GM10847 (cell line): Measurements from ENCODE around the gene ALG3.

Source experiments
- POLR2A ChIP-seq: IDR thresholded peaks from 2 replicates; pipeline ENCODE4 v1.6.1; 2011; ENCODE audit not compliant: insufficient read length; ENCODE audit errors: extremely low read depth

Gene ALG3

DNA sequence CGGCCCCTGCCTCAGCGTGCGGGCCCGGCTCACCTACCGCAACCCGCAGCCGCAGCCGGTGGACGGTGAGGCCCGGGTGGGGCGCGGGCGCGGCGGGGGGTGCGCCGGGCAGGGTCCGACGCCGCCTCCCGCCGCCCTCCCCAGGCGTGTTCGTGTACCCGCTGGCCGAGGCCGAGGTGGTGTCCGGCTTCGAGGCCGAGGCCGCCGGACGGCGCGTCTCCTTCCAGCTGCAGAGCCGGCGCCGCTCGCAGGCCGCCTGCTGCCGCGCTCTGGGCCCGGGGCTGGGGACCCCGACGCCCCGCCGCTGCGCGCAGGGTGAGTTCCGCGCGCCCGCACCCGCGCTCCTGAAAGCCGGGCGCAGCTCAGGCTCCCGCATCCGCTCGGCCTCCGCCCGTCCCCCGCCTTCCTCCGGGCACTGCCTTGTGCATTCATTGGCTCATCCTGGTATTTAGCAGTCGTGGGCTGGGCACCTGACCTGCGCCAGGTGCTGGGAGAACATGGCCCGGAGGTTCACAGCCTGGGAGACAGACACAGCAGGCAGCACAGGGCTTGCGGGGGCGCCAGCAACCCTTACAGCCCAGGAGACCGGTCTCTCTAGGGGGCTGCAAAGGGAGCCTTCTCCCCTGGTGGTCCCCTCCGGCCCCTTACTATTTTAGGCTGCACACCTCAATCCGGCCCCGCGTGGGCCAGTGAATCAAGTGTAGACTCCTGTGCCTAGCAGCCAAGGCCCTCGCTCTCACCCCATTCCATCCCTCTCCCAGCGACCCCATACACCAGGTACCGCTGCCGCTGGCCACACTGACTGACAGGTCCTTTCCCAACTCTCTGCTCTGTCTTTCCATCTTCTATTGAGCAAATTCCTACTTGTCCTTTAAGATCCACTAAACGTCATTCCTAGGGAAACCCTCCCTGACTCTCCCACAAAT is 17.9 kb downstream of the ALG3 start:
- no peak for TF ChIP-seq POLR2A

DNA sequence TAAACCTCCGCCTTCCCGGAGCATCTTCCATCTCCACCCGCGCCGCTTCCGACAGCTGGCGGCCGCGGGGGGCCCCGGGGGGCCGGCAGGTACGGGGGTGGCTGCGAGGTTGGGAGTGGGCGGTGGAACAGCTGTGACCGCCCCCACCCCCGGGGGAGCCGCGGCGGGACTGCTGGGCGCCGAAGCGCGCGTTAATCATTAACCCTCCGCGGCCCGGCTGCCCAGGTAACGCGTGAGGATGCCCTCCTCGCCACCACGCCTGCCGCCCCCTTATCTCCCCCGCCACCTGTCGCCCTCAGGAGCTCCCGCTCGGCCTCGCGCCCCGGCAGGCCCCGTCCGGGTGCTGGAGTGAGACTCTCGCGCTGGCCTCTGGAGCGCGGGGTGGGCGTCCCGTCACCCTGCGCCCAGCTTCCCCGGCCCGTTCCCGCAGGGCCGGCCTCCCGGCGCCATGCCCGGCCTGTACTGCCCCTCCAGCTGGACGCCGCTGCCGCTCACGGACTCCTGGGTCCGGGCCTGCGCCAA is 18.6 kb downstream of the ALG3 start:
- TF ChIP-seq POLR2A: no peak

DNA sequence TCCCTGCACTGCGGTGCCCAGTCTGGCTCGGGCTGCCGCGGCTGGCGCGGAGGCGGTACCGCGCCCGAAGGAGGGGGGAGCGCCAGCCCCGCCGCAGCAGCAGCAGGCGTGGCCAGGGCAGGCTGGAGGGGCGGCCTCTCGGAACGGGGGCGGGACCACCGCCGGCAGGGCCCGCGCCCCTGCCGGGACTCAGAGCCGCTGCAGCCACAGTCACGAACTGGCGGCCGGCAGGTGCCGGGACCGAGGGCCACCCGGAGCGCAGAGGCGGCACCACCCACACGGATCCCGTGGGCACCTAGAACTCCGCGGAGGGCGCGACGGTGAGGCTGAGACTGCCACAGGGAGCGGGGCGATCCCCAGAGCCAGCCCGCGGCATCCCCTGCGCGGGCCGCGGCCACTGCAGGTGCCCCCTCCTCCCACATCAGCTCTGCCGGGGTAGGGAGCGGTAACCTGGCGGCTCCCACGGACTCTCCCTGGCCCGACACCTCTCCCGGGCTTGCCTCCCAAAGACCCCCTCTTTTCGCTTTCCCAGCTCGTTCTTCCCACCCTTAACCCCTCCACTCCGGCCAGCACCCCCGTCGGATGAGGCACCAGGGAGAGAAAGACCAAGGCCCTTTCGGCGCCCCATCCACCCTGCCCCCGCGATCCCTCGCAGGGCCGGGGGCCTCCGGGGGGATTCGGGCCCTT is 19.2 kb downstream of the ALG3 start, which contains the start of gene VWA5B2:
TSS of gene VWA5B2 (plus strand) at position 192 of the 687 bp plus-strand sequence. CDS start 944 bp downstream, outside the sequence.
- no peak for TF ChIP-seq POLR2A

DNA sequence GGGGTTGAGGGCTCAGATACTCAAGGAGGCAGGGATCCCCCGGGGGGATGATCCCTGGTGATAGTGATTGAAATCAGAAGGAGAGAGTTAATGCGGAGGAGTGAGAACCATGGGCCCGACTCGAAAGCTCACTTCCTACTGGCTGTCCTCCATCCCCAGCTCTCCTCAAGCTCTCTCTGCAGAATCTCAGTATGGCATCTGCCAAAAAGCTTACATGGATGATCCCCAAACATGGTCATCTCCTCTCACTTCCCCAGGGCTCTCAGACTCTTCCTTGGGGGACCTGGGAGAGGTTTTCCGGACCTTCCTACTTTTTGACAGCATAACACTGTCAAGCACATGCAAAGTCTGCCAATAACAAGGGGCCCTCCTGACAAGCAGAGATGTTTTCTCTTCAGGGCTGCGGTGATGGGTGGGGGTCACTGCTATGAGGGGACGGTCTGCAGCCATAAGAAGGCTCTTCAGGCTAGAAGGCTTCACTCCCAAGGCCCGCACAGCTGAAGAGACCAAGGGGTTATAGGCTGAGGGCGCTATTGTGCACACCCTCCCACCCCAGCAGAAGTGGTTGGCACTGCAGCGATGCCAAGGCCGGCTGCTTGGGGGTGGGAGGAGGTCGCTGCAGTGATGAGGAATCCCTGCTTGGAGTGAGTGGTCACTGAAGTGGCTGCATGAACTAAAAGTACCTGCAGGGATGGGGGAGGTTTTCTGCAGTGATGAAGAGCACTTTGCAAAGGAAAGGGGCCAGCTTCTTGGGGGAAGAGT is 20.2 kb downstream of the ALG3 start:
- TF ChIP-seq POLR2A: no peak

DNA sequence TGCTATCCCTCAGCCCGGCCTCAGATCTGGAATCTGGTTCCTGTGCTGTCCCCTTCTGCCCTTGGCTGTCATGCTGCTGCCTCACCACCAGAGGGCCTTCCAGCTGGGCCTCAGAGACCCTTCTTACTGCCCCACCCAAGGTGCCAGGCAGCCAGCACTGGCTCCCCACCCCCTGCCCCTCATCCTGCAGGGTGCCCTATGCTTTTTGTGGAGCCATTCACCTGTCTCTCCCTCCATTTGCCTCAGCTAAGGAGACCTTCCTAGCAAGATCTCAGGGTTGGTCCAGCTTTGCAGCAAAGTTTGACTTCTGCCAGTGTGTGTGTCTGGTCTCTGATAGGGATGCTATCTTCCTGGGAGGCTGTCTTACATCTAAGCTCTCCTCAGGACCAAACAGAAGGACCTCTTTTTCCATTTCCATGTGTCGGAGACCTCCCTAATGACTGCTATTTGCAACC is 21.3 kb downstream of the ALG3 start:
- no peak for TF ChIP-seq POLR2A

DNA sequence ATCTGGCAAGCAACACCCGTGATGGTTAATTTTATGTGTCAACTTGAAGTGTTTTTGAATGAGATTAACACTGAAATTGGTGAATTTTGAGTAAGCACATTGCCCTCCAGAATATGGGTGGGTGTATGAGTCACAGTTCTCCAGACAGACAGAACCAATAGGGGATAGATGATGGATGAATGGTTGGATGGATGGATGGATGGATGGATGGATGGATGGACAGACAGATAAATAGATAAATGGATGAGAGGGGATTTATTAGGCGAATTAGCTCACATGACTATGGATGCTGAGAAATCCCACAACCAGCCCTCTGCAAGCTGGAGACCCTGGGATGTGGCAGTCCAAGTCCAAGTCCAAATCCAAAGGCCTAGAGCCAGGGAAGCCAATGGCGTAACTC is 24.8 kb downstream of the ALG3 start:
- TF ChIP-seq POLR2A: no peak

DNA sequence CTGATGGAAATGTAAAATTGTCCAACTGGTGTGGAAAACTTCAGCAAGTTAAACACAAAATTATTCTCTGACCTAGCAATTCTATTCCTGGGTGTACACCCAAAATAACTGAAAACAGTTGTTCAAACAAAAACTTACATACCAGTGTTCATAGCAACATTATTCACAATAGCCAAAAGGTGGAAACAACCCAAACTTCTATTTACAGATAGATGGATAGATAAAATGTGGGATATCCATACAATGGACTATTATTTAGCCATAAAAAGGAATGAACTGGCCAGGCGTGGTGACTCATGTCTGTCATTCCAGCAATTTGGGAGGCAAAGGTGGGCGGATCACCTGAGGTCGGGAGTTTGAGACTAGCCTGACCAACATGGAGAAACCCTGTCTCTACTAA is 26.2 kb downstream of the ALG3 start:
- no peak for TF ChIP-seq POLR2A

DNA sequence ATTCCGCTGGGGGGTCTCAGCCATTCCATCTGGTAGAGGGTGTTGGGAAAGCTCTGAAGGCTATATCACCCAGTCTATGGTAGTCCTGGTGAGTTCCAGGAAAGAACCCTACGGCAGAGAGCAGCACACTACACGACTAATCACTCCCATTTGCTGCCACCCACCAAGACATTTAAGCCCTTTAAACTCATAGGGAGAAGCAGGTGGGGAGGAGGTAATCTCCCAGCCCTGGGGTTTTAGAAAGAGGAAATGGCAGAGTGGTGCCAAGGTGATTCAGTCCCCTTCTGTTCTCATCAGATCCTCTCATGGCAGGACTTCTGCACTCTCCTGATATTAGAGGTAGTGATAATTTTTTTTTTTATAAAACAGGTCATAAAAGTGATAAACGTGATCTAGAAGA is 29.9 kb downstream of the ALG3 start:
- TF ChIP-seq POLR2A: no peak

DNA sequence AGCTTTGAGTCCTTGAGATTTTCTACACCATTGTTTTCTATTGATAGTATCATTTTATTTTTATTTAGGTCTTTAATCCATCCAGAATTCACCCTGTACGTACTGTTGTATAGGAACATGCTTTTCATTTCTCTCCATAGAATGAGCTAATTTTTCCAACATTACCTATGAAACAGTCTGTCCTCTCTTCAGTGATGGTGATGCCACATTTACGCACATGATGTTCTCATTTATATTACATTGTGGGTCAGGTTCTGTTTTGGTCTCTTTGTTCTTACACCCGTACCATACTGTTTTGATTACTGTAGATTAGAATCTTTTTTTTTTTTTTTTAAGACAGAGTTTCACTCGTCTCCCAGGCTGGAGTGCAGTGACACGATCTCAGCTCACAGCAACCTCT is 37.0 kb downstream of the ALG3 start:
- TF ChIP-seq POLR2A: no peak

DNA sequence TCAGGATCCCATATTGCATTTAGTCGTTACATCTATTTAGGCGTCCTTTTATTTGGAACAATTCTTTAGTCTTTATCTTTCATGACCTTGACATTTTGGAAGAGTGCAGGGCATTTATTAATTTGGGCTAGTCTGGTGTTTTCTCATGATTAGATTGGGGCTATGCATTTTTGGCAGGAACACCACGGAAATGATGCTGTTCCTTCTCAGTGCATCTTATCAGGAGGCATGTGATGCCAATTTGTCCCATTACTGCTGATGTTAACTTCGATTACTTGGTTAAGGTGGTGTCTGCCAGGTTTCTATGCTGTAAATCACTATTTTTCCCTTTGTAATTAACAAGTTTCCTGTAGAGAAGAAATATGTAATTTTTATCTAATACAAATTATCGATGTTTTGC is 37.5 kb downstream of the ALG3 start:
- TF ChIP-seq POLR2A: no peak

DNA sequence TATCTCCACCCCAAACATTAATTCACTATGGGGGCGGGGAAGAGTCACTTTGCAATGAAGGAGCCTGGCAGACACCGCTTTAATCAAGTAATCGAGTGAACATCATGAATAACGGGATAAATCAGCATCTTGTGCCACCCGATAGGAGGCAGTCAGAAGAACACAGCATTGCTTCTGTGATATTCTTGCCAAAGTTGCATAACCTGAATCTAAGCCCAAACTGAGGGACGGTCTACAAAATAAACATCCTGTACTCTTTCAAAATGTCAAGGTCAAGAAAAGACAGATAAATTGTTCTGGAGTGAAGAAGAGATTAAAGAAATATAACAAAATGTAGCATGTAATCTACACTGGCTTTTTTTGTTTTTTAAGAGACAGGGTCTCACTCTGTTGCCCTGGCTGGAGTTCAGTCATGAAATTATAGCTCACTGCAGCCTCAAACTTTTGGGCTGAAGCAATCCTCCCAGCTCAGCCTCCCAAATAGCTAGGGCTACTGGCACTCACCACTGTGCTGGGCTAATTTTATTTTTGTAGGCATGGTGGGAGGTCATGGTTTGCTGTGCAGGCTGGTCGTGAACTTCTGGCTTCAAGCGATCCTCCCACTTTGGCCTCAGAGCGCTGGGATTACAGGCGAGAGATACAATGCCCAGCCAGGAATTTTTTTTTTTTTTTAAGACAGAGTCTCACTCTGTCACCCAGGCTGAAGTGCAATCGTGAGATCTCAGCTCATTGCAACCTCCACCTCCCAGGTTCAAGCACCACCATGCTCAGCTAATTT is 39.4 kb downstream of the ALG3 start:
- TF ChIP-seq POLR2A: no peak

DNA sequence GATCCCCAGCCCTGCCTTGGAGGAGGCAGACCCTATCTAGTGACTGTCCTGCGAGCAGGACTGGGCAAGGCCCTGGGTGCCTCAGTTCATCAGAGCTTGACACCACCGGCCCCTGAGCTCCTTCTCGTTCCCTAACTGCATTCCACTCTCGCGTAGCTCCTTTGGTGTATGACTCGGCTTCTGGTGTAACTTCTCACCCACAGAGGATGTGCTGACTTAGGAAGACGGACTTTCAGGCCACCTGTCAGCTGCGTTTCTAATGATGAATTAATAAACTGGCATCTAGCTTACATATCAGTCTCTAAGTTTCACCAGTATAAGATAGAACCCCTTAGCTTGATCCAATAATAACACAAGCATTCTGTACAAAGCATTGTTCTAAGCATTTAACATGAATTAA is 45.2 kb downstream of the ALG3 start:
- no peak for TF ChIP-seq POLR2A

DNA sequence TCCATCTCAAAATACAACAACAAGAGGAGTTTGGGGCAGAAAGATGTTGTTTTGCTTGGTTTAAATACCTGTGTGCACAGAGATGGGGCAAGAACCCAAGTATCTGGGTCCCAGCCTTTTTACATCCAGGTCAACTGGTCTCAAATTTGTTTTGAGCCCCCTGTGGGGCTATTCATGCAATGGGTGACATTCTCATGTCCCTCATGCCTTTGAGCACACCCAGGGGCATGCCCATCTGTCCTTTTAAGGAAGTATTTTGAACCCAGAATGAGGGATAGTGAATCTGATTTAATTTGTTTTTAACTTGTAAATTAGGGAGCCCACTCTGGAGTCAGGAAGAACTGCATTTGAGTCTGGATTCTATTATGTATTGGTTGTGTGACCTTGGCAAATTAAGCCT is 47.9 kb downstream of the ALG3 start:
- no peak for TF ChIP-seq POLR2A

DNA sequence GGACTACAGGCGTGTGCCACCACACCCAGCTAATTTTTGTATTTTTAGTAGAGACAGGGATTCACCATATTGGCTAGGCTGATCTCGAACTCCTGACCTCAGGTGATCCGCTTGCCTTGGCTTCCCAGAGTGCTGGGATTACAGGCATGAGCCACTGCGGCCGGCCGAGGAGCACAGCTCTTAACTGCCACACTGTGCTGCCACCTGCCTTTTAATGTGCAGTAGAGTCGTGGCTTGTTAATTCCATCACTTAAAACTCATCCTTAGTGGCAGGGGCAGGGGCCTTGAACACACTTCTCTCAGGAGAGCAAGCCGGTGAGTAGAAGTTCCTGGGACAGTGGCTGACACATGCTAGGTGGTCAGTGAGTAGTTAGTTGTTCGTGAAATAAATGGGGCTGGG is 50.3 kb downstream of the ALG3 start:
- no peak for TF ChIP-seq POLR2A
